Stimulated activated CD4-positive, alpha-beta T cell treated with anti-CD3 and anti-CD28 coated beads, Interleukin-15, amount 100 ng/mL, for 1 hour (primary cell): ENCODE measurements around the gene SLC8A1.

Experiments used
- DNase-seq, 2 donors: peaks; one replicate each; pipeline ENCODE4 v3.0.0-alpha.2; 2020; ENCODE audit warnings: low read depth in 1 of 2, low spot score in 1 of 2

Gene SLC8A1

DNA sequence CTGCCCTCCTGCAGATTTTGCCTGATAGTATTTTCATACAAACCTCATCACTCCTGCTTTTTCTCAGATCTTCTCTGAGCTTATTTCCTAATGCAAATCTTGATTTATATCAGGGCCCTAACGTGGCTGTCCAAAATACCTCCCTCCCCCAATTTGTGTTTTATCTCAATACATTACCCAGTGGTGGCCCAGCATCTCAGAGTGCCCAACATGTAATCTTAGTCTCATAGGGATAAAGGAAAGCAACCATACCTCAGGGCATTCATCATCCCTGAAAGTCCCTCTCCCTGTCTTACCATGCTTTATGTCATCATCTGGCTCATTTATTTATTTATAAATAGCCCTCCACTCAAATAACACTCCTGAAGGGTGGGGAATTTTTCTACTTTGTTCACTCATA, 135.3 kb downstream of the SLC8A1 start:
- DNase-seq: no peak

DNA sequence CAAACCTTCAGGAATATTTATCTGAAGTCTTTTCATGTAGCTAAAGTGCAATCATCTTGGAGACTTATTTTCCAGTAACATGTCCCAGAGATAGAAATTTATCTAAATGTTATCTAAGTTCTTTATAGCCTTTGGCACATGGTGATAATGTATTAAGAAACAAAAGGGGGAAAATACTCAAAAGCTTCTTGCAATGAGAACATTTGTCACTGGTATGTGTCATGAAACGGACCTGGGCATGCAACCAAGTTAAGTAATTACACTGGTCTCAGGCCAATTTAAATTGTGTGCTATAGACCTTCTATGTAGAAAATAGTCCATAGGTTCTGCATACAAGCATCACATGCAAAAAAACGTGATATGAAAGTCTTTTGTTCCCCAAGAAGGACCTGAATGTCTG, 136.2 kb downstream of the SLC8A1 start:
- no peak for DNase-seq

DNA sequence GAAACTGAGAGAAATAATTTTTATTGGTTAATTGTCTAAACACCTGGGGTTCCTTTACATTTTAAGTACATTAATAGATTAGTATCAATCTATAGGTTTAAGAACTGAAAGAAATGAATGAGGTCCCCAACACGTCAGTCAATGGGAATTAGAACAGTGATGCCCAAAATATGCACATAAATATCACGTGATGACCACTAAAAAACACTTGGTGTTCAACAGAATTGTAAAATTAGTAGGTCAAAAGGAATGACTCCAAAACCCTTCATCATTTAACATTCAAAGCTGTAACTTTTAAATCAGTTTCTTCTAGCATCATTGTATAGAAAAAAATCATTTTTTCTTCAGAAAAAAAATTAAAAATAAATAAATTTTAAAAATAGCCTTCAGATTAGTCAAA, 140.9 kb downstream of the SLC8A1 start:
- no peak for DNase-seq

DNA sequence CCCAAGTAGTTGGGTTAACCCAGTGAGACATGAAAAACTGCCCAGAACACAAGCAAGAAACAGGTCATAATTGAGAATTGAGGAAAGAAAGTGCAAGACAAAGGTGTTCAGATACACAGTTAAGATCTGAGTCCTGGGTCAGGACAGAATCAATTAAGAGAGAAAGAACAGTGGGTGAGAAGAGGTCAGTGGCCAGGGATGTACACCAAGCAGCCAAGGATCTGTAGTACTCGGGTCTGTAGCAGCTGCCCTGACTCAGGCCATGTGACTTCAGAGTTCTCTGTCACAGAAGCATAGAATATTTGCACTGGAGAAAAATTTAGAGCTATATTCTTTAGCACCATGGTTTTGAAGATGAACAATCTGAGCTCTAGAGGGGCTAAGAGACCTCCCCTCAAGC, 141.6 kb downstream of the SLC8A1 start:
- DNase-seq: no peak

DNA sequence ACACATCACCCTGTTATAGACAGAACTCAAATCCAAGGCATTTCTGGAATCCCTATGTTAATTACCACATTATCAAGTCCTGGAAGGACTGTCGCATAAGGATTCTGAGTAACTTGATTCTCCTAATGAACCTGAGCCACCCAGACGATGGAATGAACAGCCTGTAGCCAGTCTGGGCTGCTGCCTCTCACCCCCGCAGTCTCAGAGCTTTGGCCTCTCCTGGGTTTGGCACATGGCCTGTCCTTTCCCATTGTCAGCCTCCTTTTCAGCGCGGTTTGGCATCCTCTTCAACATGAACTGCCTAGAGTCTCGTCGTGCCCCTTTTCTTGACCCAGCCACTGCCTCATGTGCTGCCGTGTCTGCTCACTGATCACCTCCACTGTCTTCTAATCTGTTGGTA, 147.6 kb downstream of the SLC8A1 start:
- no peak for DNase-seq

DNA sequence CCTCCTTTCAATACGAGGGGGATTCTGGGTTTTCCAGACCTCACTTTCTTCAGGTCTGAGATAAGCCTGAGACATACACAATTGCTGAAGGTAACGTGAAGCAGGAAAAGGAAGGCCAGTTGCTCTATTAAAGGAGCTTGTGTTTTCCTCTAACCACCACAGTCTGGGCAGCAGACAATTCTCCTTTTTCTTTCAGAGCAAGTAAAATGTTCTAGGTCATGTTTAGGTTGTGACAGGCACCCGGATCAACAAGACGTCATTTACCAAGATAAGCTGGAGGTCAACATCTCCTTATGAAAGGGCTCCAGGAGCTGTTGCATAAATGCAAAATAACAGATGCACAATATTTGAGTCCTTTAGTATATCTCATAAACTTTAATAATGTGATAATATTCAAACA, 148.1 kb downstream of the SLC8A1 start:
- no peak for DNase-seq

DNA sequence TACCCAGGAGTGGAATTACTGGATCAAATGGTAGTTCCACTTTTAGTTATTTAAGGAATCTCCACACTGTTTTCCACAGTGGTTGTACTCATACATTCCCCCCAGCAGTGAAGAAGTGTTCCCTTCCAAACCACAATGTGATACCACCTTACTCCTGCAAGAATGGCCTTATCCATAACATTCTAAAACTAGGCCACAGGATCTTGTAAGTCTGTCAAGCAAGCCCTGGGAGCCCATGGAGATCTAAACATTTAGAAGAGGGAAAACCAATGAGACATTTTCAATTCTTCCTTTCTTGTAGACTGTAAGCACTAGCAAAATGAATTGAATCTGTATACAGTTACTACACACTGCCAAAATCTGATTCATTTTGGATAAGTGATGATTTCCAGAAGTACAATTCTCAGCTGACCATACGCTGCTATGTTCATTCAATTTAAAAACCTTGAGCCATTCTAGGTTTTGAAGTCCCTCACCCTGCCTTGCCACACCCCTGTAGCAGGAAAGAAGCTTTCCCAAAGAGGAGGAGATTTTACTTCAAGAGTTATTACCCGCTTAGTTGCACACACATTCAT, 149.1 kb downstream of the SLC8A1 start:
- no peak for DNase-seq

DNA sequence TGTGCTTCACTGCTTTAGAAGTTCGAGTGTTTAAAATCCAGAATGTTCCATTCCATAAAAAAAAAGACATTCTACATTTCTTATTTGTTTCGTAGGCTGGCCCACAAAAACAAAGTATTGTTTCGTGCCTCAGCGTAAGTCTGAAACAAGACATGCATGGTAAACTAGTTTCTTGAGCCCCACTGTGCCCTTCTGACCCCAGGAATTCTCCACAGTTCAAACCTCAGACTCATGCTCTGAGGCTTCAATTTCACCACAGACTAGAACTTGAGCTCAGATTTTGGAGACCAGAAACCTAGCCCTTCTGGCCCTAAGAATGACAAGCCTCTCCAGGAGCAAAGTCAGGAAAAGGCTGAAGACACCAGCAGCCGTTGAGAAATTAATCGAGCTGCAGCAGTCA, 151.5 kb downstream of the SLC8A1 start:
- DNase-seq: no peak

DNA sequence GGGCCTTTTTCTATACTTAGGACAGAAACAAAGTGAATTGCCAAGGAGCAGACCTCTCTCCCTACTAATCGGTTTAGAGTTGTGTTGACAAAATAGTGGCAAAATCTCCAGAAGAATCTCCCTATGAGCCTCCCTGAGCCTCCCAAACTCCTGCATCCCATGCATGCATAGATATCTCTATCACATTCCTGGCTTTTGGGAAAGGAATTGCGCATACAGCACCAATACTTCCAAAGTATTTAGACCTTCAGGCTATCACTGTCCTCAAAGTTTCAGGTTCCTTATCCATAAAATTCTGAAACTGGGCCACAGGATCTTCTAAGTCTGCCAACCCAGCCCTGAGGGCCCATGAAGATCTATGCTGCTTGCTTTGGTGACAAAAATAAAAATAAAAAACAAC, 152.1 kb downstream of the SLC8A1 start:
- no peak for DNase-seq

DNA sequence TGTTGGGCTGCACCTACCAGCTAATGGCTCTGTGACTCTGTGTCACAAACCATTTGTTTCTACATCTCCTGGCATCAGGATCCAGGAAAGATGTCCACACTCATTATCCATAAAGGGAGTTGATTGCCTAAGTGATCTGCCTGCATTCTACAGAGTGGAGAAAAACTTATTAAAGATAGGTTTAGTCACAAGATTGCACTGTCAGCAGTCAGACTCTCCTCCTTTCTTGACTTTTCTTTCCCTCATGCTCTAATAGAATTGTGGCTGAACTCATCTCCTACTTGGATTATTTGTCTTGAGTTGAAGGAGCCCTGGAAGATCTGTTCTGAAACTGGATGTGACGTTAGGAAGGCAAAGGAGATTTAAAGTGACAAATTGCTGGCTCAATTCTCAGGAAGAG, 152.7 kb downstream of the SLC8A1 start:
- DNase-seq: no peak

DNA sequence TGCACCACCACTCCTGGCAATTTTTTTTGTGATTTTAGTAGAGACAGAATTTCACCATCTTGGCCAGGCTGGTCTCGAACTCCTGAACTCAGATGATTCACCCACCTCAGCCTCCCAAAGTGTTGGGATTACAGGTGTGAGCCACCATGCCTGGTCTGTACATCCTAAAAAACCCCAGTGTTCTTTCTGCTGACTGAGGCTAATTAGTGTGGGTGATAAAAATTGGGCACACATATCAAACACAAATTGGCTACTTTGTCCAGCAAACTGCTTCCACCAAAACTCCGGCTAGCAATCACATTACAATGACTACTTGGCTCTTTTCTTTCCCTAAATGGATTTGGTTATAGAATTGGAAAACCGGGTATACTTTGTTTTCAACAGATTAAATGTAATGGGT, 153.9 kb downstream of the SLC8A1 start:
- no peak for DNase-seq

DNA sequence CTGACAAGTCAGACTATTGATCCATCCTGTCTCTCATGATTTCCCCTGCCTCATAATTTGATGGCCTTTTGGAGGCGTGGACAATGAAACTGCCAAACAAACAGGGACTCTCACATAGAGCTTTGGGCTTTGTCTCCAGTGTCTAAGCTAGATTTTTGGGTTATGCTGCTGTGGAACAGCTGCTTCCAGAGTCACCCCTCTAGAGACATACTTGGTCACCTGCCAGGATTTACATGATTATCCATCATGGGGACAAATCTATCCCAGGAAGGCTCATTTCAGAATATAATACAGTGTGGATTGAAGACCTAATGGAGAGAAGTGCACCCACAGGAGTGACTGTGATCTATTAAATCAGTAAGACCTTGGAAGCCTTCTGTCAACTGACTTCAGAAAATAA, 159.6 kb downstream of the SLC8A1 start:
- no peak for DNase-seq

DNA sequence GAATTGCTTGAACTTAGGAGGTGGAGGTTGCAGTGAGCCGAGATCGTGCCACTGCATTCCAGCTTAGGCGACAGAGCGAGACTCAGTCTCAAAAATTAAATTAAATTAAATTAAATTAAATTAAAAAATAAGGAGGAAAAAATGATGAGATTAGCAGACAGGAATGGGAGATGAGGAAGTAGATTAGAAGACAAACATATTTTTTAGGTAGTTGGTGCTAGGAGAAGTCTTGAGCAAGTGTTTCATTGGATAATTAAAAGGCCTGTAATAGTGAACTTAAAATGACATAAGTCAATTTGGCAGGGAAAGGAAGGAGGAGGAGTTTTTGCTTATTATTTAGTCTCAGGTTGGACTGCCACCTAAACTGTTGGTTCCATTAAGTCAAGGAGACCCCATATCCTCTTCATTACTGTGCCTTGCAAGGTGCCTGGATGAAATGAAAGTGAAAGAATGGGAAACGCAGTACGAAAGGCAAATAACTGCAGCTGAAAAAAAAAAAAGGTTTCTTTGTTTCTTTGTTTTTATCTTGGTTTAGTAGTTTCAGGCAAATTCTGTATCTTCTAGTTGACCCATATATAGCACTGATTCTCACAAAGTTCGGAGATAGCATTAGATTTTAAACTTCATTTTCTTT, 162.0 kb downstream of the SLC8A1 start:
- no peak for DNase-seq

DNA sequence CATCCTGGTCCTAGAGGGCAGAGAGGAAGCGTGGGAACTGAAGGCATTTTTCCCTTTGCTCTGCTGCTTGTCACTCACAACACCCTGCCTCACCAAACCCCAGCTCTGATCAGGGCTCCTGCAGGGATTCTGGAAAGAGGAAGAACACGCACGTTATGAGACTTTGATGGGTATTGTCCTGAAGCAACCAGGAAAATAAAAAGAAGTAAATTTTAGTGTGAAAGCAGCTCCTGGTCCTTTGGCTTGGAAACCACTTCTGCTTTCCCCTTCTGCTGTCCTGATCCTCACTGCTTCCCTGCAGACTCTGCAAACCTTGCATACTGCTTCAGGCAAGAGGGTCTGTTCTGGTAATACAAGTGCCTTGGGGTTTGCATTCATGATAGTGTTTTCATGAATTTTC, 164.1 kb downstream of the SLC8A1 start:
- DNase-seq: no peak

DNA sequence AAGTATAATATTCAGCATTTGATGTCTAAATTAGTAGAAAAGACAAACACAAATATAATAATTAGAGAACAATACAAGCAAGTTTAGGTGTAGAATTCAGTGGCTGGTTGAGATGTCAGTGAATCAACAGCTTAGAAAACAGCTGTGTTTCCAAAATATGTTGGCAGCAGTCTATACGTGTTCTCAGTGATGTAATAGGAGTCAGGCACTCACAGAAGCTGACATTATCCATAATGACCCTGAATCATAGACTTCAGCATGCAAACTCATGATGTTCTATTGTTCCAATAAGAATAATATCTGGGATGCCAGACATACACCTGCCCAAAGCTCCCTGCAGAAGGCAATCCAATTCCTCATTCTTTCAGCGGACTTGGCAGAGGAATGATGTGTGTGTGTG, 164.7 kb downstream of the SLC8A1 start:
- DNase-seq: no peak

DNA sequence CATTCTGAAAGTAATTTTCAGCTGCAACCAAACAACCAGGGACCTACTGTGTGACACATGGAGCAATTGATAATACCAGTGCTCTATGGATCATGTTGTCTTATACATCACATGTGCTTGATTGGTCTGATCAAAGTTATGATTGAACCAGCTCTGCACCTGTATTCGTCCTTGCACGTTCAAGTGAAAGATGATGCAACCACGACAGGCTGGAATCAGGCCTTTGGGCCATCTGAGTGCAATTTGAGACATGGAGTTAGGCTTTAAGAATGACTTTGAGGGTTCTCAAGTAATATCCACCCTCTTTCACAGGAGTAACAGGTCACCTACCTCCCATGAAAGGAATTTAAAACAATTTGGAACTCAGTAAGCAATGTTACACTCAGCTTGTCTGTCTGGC, 165.2 kb downstream of the SLC8A1 start:
- no peak for DNase-seq

DNA sequence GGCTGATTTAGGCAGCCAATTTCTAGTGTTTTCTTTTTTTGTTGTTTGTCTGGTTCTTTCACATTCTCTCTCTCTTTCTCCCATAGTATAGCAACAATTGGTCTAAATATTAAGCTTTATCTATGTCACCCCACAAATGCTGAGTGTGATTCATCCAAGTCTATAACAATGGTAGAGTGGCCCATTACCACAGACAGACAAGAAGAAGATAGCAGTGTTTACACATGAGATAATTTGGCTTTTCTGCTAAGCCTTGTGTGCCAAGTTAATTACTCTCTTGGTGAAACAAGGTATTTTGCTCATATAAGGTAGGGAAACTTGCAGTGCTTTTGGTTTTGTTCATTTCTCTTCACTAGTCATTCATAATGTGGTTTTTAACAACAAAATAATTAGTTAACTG, 166.5 kb downstream of the SLC8A1 start:
- no peak for DNase-seq

DNA sequence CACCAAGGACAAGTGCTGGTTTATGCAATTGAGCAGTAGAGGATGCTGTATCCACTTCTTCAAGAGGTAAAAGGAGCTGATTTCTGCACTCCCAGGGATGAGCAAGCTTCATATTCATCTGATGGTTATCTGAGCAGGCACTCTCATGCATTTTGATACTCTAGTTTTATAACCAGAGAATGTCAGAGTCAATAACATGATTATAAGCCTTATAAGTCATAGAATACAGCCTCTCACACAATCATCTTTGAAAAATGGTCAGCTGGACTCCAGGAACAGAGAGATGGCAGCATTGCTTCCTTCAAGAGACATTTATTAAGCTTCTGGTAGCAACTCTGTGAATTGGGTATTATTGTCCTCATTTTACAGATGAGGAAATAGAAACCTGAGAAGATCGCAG, 167.1 kb downstream of the SLC8A1 start:
- DNase-seq: no peak

DNA sequence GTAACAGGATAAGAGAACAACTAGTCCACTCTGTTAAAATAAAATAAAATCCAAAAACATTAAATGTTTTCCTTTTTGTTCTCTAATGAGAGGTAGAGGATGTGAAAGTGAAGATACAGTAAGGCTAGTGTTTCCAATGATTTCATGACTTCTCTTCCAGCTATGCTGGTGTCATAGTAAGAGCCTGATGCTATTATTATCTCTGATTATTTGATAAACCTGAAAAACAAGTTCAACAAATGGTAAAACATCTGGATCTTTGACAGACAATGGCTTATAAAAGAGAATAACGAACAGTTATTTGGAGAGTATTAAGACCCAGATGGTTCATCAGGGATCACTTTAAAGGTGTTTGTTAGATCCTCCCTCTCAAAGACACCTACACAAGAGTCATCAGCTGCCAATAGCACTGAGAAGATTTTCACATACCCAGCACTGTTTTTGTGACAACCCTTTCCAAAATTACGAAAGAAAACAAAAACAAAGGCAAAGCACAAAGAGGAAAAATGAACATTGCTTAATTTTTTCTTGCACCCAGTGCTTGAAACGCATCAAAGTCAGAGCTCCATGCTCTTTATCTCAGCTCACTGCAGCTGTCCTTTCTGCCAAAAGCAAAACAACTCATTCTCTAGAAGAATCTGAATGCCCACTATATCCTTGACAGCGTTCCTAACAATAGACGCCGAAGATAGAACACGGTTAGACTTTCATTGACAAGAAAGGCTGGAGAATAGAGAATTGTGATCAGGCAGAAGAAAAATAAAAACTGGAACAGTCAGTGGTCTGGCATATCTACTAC, 168.6 kb downstream of the SLC8A1 start:
- no peak for DNase-seq

DNA sequence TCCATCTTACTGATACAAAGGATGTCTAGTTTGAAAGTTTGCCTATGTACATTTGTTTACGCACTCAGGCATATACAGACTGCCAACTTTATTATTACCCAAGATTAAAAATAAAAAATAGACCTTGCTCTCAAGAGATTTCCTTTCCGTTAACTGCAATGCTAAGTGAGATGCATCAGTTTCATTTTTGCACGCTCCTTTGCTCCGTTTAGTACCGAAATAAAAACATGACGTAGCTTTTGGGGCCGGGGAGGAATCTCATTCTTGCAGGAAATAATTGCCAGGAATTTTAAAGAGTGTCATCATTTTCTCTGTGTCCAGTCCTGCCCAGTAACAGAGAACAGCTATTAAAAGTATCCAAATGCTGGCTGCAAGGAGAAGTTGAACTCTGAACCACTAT, 169.5 kb downstream of the SLC8A1 start:
- DNase-seq: no peak

DNA sequence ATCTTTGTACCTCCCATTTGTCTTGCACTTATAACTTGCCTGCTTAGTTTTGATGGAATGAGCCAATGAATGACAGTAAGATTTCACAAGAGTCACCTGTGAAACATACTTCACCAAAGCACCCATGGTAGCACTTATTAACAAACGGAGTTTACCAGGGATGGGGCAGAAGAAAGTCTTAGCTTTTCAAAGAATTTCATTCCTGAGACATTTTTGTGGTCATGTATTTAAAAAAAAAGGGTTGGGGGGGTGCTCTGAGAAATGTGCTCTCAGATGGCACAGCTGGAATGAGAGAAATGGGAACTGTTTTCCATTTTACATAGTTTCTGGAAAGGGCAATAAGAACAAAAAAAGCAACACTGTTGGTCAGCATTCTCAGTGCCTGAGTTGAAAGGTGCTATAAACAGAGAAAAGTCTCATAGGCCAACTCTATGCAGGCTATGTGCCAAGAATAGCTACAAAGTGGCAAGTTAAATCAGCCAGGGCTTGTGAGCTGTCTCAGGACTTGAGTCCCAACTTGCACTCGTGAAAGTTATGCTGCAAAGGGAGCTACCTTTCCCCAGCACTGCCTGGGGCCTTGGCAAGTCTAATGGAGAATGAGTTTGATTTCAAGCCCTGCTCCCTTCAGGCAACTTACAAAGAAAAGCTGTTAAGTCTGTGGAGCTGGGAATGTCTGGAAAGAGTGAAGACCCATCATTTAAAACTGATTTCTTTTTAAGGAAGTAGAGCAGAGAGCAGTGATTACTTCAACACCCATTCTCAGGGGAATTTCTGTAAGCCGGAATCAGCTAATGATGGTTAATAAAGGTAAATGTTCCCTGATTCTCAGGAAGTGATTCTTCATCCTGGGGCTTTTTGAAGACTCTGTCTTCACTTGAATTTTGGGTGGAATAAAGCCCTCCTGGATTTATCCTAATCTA, 170.6 kb downstream of the SLC8A1 start:
- no peak for DNase-seq

DNA sequence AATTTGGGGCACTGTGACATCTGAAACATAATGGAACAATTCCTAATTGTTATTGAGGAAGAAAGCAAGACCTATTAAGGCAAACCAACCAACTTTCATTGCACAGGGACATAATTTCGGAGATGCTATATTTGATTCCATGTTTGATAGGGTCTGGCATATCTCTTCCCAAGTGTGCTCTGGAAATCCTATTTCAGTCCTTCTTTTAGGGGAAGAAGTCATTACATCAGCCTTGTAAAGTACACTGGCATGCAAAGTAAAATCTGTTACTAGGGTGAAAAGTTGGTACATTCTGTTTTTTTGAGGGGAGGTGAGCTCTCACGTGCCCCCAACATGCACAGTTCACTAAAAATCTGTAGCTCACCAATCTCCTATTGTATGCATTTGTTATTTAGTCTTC, 172.4 kb downstream of the SLC8A1 start:
- no peak for DNase-seq
